MCF 10A (cell line): Measurements from ENCODE around the gene USF1. TPM values are rescaled to one million over a fixed set of nuclear protein-coding genes. Genes with fewer than 3 reads are reported as not detected.
"Not testable (repeated sequence)": the region's sequence is repeated elsewhere in the genome, so short reads cannot be mapped to it uniquely, and the experiment has no call there.

Experiments
- BruUV-seq: library from RNA; stranded (reverse); fragments of 400-500 nt; replicated peaks from 2 replicates; lab custom pipeline; 2021; lab: Mats Ljungman, UMichigan
- CTCF ChIA-PET: fragments of 300-600 bp; sonication (Branson Sonifier 250); formaldehyde crosslinking; extraction: SDS; loops from one replicate; lab custom pipeline; 2021; ENCODE audit warnings: antibody characterized with exemption, inconsistent platforms; lab: Yijun Ruan, JAX
- POLR2A ChIA-PET: fragments of 300-600, 350-650 bp; sonication (Branson Sonifier 250); formaldehyde crosslinking; extraction: SDS; loops from one replicate; lab custom pipeline; 2020; ENCODE audit warnings: antibody characterized with exemption, inconsistent platforms; lab: Yijun Ruan, JAX
- DNase-seq: peaks from one replicate; pipeline ENCODE4 v3.0.0-alpha.2; 2018; ENCODE audit not compliant: unreplicated experiment
- H3K27ac Mint-ChIP-seq: one replicate; pipeline ENCODE4 v1.8.0; 2022; ENCODE audit warnings: mild to moderate bottlenecking, low read depth, mixed read lengths; ENCODE audit not compliant: unreplicated experiment
- H3K27me3 Mint-ChIP-seq: one replicate; pipeline ENCODE4 v1.8.0; 2022; ENCODE audit warnings: mixed read lengths; ENCODE audit not compliant: insufficient read depth, unreplicated experiment
- H3K36me3 Mint-ChIP-seq: one replicate; pipeline ENCODE4 v1.8.0; 2022; ENCODE audit warnings: mild to moderate bottlenecking, moderate library complexity, mixed read lengths; ENCODE audit not compliant: insufficient read depth, unreplicated experiment
- H3K4me1 Mint-ChIP-seq: one replicate; pipeline ENCODE4 v1.8.0; 2022; ENCODE audit warnings: mixed read lengths; ENCODE audit not compliant: insufficient read depth, unreplicated experiment
- H3K4me3 Mint-ChIP-seq: one replicate; pipeline ENCODE4 v1.8.0; 2022; ENCODE audit warnings: mild to moderate bottlenecking, moderate library complexity, mixed read lengths; ENCODE audit not compliant: unreplicated experiment
- H3K9me3 Mint-ChIP-seq: one replicate; pipeline ENCODE4 v1.8.0; 2022; ENCODE audit warnings: mixed read lengths; ENCODE audit not compliant: unreplicated experiment
- intact Hi-C: fragments of 100-400 bp; cut with micrococcal nuclease; formaldehyde crosslinking; loops from 2 replicates; pipeline ENCODE4 v1.14.1; 2022
- total RNA-seq: library from RNA; stranded (reverse); gene quantifications from 2 replicates; pipeline ENCODE4 v1.2.3, GENCODE V29; 2022
- TF ChIP-seq, protein P1 (sequence below): fragments of 200-600 bp; IDR thresholded peaks from one replicate; pipeline ENCODE4 v1.8.0; 2022; ENCODE audit warnings: antibody characterized with exemption, mild to moderate bottlenecking; ENCODE audit not compliant: unreplicated experiment

USF1 gene
- total RNA-seq, 1 experiment from 2014 or later = 48.8 TPM

DNA sequence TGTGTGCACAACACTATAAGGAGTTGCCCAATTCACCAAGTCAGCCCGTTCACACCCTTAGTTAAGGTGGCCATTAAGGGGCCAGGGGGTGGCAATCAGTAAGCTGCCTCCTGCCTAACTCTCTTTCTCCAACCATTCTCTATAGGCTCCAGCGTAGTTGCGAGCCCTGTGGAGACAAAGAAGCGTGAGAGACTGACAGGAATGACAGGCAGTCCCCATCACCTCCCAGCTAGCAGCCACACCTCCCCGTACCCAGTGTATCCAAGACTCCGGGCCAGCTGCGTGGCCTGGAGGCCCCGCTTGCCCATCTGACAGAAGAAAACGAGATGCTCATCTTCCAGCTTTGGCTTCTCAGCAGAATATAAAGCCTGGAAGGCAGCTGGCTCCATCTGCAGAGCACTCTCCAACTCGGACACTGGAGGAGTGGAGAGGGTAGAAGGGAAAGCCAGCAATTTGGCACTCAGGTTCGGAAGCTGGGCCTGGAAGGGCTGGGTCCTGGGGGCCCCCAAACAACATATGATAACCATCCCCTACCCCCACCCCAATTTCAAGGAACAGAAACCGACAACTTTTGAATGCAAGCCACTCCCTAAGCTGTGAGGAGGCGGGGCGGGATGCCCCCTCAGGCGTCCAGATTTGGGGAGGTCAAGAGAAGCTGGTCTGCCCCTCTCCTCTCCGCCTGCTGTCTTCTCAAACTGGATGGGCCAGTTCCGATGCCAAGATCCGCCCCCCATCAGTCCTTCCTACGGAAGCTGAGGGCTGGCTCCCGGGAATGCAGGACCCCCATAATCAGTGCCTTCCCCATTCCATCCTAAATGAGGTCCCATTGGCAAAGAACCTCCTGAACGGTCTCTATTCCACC, 7.9 kb downstream of the USF1 start:
- peak overlapping the region; percentile 76 for H3K27ac Mint-ChIP-seq
- H3K36me3 Mint-ChIP-seq = peaks cover 33% of the 10 kb centered on the region
- H3K9me3 Mint-ChIP-seq = no peaks in the 10 kb centered on the region
- H3K4me1 Mint-ChIP-seq = peaks cover 20% of the 10 kb centered on the region
- BruUV-seq = no TSS peak
- peak overlapping the region; percentile 81 for H3K4me3 Mint-ChIP-seq
- TF ChIP-seq, protein P1, sequence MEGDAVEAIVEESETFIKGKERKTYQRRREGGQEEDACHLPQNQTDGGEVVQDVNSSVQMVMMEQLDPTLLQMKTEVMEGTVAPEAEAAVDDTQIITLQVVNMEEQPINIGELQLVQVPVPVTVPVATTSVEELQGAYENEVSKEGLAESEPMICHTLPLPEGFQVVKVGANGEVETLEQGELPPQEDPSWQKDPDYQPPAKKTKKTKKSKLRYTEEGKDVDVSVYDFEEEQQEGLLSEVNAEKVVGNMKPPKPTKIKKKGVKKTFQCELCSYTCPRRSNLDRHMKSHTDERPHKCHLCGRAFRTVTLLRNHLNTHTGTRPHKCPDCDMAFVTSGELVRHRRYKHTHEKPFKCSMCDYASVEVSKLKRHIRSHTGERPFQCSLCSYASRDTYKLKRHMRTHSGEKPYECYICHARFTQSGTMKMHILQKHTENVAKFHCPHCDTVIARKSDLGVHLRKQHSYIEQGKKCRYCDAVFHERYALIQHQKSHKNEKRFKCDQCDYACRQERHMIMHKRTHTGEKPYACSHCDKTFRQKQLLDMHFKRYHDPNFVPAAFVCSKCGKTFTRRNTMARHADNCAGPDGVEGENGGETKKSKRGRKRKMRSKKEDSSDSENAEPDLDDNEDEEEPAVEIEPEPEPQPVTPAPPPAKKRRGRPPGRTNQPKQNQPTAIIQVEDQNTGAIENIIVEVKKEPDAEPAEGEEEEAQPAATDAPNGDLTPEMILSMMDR = no peak
- intact Hi-C loops = no loop called here
- ChIA-PET CTCF (interaction anchor here (0.5 to 7.0 kb wide), 11 partner anchors 9 to 106 kb away, joined by 3 to 89 read pairs (median 4); partner anchors contain the start of gene KLHDC9), POLR2A (interaction anchor here (0.9 to 4.5 kb wide), 10 partner anchors 7 to 128 kb away, joined by 3 to 107 read pairs (median 5); partner anchors contain the start of genes DEDD, F11R and PPOX)
- DNase-seq = no peak
- H3K27me3 Mint-ChIP-seq = no peaks in the 10 kb centered on the region

DNA sequence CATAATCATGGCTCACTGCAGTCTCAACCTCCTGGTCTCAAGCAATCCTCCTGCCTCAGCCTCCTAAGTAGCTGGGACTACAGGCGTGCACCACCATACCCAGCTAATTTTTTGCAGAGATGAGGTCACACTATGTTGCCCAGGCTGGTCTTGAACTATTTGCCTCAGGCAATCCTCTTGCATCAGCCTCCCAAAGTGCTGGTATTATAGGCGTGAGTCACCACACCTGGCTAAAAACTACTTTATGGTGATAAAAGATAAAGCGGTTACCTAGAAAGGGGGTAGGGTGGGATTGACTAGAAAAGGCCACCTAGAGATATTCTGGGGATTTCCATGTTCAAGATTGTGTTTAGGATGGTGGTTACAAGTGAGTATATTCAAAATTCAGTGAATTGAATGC, 12.0 kb downstream of the USF1 start:
- Mint-ChIP-seq H3K27me3 (no peaks in the 10 kb centered on the region), H3K4me3 (no peak overlapping the region), H3K36me3 (peaks cover 1% of the 10 kb centered on the region), H3K27ac (no peak overlapping the region), H3K9me3 (no peaks in the 10 kb centered on the region), H3K4me1 (peaks cover 11% of the 10 kb centered on the region)
- CTCF ChIA-PET = interaction anchor here (0.6 to 2.3 kb wide), 4 partner anchors 8 to 199 kb away, joined by 4 to 15 read pairs (median 9); partner anchors contain the start of genes F11R and USF1
- TF ChIP-seq, protein P1 = no peak
- intact Hi-C loops = no loop called here
- no TSS peak for BruUV-seq
- DNase-seq = peak; percentile 82
- POLR2A ChIA-PET = interaction anchor here (1.0 to 6.2 kb wide), 5 partner anchors 8 to 81 kb away, joined by 3 to 114 read pairs (median 6); partner anchors contain the start of genes F11R and USF1

DNA sequence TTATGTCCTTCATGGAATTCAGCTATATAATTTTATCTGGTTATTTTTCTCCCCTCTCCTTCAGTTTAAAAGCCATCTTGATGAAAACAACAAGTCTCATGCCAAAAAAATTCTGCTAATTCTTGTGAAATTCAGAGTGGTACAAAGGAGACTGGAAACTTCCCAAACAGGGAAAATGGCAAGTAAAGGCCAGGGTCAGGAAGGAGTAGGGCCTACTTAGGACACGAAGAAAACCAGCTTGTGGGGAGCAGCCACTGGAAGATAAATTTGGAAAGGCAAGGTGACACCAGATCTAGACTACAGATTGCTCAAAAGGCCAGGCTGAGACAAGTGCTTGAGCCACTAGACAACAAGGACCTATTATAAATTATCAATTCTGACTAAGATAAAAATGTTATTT, 13.4 kb downstream of the USF1 start:
- CTCF ChIA-PET = interaction anchor here (0.6 to 2.3 kb wide), 7 partner anchors 8 to 220 kb away, joined by 3 to 15 read pairs (median 5); partner anchors contain the start of gene USF1
- no peaks in the 10 kb centered on the region for H3K36me3 Mint-ChIP-seq
- POLR2A ChIA-PET = interaction anchor here (0.6 to 6.2 kb wide), 8 partner anchors 9 to 214 kb away, joined by 3 to 114 read pairs (median 3); partner anchors contain the start of genes DEDD, F11R and USF1
- BruUV-seq = no TSS peak
- no peak for DNase-seq
- intact Hi-C loops = no loop called here
- peaks cover 11% of the 10 kb centered on the region for H3K4me1 Mint-ChIP-seq
- no peaks in the 10 kb centered on the region for H3K9me3 Mint-ChIP-seq
- H3K4me3 Mint-ChIP-seq = no peak overlapping the region
- no peaks in the 10 kb centered on the region for H3K27me3 Mint-ChIP-seq
- TF ChIP-seq, protein P1 = no peak
- no peak overlapping the region for H3K27ac Mint-ChIP-seq

DNA sequence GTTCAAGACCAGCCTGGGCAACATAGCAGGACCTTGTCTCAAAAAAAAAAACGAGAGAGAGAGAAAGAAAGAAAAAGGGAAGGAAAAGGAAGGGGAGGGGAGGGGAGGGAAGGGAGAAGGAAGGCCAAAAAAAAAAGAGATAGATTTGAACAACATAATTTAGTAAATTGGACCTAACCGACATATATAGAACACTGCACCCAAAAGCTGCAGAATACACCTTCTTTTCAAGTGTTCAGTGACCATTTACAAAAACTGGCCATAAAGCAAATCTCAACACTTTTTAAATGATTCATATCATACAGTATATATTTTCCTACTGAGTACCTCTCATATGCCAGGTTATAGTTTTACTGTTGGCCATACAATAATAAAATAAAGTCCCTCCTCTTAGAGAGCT, 13.9 kb downstream of the USF1 start:
- H3K27ac Mint-ChIP-seq = no peak overlapping the region
- no TSS peak for BruUV-seq
- intact Hi-C loops = no loop called here
- H3K9me3 Mint-ChIP-seq = no peaks in the 10 kb centered on the region
- H3K4me3 Mint-ChIP-seq = no peak overlapping the region
- H3K4me1 Mint-ChIP-seq = peaks cover 15% of the 10 kb centered on the region
- TF ChIP-seq, protein P1 = no peak
- ChIA-PET CTCF (interaction anchor here (0.6 to 1.1 kb wide), 3 partner anchors 65 to 220 kb away, joined by 3 to 5 read pairs (median 5); no protein-coding TSS in a partner anchor), POLR2A (interaction anchor here (0.6 to 6.2 kb wide), 5 partner anchors 11 to 170 kb away, joined by 3 to 114 read pairs (median 4); partner anchors contain the start of genes DEDD, F11R, NDUFS2 and USF1)
- H3K36me3 Mint-ChIP-seq = no peaks in the 10 kb centered on the region
- DNase-seq = no peak
- H3K27me3 Mint-ChIP-seq = no peaks in the 10 kb centered on the region

DNA sequence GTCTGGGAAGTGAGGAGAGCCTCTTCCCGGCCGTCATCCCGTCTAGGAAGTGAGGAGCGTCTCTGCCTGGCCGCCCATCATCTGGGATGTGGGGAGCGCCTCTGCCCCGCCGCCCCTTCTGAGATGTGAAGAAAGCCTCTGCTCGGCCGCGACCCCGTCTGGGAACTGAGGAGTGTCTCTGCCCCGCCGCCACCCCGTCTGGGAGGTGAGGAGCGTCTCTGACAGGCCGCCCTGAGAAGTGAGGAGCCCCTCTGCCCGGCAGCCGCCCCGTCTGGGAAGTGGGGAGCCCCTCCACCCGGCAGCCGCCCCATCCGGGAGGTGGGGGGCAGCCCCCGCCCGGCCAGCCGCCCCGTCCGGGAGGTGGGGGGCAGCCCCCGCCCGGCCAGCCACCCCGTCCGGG, 16.3 kb downstream of the USF1 start:
- intact Hi-C loops, H3K36me3 Mint-ChIP-seq, H3K27ac Mint-ChIP-seq, H3K9me3 Mint-ChIP-seq, DNase-seq, BruUV-seq, H3K4me3 Mint-ChIP-seq, POLR2A ChIA-PET, H3K27me3 Mint-ChIP-seq: not testable (repeated sequence)
- H3K4me1 Mint-ChIP-seq = peaks cover 18% of the 10 kb centered on the region
- CTCF ChIA-PET = interaction anchor here (1.1 kb wide), 1 partner anchor 12 kb away, joined by 3 read pairs; no protein-coding TSS in a partner anchor
